MV-4-11 (cell line): Measurements from ENCODE around the gene PRM3.
A peak's percentile ranks its signal among the peaks of the same experiment; 100 is the strongest.

Experiments
- DNase-seq: peaks from one replicate; lab custom pipeline; 2025; lab: John Stamatoyannopoulos, UW

PRM3 gene

GRCh38 chr16:11258553-11259492, 14.6 kb downstream of the PRM3 start:
- DNase-seq: peak; percentile 49

GRCh38 chr16:11257131-11257938, 16.1 kb downstream of the PRM3 start:
- DNase-seq: peak; percentile 75

GRCh38 chr16:11256661-11257130, 16.7 kb downstream of the PRM3 start:
- DNase-seq: peak; percentile 21

- DNase-seq: peak; percentile 74
Measured at GRCh38 chr16:11255737-11256660, 17.4 kb downstream of the PRM3 start, which contains the start of gene SOCS1. Gene SOCS1, minus strand, starts transcription at chr16:11256204. Its CDS starts 726 bp downstream, at chr16:11255478.

GRCh38 chr16:11254913-11255736, 18.3 kb downstream of the PRM3 start:
- no peak for DNase-seq

- DNase-seq: no peak
Measured at GRCh38 chr16:11253995-11254912, 19.2 kb downstream of the PRM3 start.

- no peak for DNase-seq
Measured at GRCh38 chr16:11253009-11253994, 20.1 kb downstream of the PRM3 start.

- DNase-seq: no peak
Measured at GRCh38 chr16:11252482-11252931, 20.9 kb downstream of the PRM3 start.

GRCh38 chr16:11251525-11252481, 21.6 kb downstream of the PRM3 start:
- DNase-seq: peak; percentile 74

GRCh38 chr16:11250786-11251524, 22.5 kb downstream of the PRM3 start:
- no peak for DNase-seq

- DNase-seq: no peak
Measured at GRCh38 chr16:11250091-11250785, 23.2 kb downstream of the PRM3 start.

- no peak for DNase-seq
Measured at GRCh38 chr16:11249233-11250061, 24.0 kb downstream of the PRM3 start.

- DNase-seq: no peak
Measured at GRCh38 chr16:11248133-11248532, 25.3 kb downstream of the PRM3 start.

GRCh38 chr16:11245988-11246387, 27.4 kb downstream of the PRM3 start:
- DNase-seq: no peak
